GM18499 (cell line): ENCODE measurements around the gene POMGNT1.
"Not testable (repeated sequence)": the region's sequence is repeated elsewhere in the genome, so short reads cannot be mapped to it uniquely, and the experiment has no call there.

Experiments used
- ATAC-seq: cut with Tn5 transposase; IDR thresholded peaks from one replicate; pipeline ENCODE4 v1.9.1; 2021; ENCODE audit warnings: moderate number of reproducible peaks; ENCODE audit not compliant: insufficient read depth, unreplicated experiment

POMGNT1 gene

DNA sequence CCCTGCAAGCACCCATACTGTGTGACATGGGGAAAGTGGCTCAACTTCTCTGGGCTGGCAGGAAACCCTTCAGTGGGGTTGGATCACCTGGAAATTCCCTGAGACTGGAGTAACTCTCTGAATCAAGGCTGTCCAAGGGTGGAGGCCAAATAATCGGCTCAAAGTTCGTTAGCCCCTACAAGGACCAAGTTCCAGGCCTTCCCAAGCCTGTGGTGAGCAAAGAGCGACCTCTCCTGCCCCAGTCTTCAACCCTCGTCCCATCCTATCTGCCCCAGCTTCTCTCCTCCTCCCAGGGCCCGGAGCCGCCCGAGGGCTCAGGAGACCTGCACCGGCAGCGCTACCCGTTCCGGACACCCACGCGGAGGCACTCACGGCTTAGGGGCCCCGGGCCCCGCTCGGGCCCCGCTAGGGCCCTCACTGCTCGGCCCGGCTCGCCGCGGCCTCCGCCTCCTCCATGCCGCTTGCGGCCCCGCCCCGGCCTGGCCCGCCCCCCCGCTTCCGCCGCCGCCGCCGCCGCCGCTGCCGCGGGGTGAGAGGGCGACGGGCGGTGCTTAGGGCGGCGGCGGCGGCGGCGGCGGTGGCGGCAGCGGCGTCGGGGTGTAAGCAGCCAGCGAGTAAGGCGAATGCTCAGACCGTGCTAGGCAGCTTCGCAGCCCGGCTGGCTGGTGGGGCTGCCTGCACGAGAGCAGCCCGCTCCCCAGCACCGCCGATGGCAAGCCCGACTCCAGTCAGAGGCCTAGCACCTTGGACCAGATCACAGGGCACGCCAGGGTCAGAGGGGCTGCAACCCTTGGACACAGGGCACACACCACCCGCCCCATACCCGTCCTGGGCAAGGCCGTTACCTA lies at the start of gene POMGNT1:
POMGNT1 (minus strand) TSS at position 471 of the 848 bp plus-strand sequence. CDS start 613 bp downstream, outside the sequence.
- ATAC-seq = peak; percentile 46

DNA sequence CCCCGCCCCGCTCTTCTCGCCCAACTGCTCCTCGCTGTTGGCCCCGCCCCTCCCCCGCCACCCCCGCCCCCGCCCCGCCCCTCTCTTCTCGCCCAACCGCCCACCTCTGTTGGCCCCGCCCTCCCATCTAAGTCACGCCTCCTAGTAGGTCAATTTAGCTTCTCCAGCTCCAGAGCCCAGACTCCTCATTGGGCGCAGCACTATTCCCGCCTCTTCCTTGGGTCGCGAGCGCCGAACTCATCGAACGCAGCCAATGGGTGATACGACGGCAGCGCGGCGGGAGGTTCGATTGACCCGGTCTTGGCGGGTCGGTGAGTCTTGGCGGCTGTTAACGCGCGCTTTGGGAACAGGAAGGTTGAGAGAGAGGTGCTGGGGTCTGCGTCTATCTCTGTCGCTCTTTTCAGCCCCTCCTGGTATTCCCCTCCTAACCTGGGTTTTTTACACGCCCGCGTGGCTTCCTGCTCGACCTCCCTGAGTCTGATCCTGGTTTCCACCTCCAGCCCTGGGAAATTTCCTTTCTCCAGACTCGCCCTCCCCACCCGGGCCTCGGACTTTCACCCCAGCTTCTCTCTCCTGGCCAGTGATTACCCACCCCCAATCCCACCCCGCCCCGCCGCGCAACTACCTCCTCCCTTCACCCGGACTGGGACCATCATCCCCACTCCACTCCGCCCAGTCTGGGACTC lies 49.3 kb upstream of the POMGNT1 start, which contains the start of gene RAD54L:
RAD54L (plus strand) TSS at position 328 of the 686 bp plus-strand sequence. CDS start 643 bp downstream, outside the sequence.
- ATAC-seq = peak; percentile 81

DNA sequence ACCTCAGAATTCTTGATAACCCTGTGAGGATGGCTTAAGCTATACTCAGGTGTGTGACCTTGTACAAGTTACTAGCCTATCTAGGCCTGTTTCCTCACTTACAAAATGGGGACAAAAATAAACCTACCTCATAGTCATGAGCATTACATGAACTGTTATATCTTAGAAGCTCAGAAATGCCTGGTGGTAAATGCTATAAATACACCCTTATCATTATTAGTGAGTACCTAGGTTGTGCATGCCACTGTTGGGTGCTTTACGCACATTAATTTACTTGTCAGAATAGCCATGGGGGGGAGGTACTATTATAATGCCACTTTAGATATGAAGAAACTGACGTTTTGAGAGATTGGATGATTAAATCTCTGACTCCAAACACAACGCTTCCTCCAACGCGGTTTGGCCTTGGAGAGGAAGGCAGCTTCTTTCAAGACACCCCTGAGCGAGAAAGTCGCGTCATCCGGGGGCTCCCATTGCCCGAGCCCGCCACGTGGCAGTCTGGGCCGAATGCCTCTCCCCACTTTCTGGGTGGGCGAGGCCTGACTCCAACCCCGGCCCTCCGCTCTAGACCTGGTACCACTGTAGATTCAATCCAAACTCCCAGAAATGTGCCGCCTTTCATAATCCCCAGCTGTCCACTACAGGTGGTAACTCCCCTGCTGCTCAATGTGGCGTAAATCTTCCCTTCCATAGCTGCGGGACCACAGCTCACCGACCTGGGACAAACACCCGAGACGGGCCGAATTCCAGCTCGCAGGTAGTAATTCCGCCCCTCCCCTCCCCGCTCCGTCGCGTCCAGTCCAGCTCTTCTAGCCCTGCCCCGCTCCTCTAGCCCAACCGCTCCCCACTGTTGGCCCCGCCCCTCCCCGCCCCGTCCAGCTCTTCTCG lies 48.6 kb upstream of the POMGNT1 start:
- ATAC-seq = peak; percentile 24

DNA sequence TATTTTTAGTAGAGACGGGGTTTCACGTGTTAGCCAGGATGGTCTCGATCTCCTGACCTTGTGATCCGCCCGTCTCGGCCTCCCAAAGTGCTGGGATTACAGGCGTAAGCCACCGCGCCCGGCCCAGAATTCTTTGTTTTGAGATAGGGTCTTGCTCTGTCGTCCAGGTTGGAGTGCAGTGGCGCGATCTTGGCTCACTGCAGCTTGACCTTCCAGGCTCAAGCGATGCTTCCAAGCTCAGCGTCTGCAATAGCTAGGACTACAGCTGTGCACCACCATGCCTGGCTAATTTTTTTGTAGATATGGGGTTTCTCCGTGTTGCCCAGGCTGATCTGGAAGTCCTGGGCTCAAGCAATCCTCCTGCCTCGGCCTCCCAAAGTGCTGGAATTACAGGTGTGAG lies 47.9 kb upstream of the POMGNT1 start:
- not testable (repeated sequence) for ATAC-seq

DNA sequence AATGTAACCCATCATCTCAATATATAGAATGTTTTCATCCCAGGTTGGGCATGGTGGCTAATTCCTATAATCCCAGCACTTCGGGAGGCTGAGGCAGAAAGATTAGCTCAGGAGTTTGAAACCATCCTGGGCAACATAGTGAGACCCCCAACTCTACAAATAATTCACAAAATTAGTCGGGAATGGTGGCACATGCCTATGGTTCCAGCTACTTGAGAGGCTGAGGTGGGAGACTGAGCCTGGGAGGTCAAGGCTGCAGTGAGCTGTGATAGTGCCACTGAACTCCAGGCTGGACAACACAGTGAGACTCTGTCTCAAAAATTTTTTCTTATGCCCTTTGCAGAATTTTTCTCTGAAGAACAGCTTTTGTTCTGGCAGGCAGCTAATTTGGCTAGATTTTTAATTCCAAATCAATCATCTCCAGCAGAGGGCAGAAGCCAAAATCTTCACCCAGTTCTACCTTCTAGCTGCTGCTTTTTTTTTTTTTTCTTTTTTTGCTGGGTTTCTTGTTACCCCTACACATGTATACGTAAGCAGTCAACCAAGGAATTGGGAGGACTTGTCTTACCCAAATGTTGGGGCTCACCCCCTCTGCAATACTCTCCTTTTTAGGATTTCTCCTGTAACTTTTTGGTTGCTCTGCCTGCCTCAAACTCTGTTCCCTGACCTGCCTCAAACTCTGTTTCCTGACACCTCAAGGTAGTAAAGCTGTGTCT lies 46.6 kb upstream of the POMGNT1 start:
- no peak for ATAC-seq

DNA sequence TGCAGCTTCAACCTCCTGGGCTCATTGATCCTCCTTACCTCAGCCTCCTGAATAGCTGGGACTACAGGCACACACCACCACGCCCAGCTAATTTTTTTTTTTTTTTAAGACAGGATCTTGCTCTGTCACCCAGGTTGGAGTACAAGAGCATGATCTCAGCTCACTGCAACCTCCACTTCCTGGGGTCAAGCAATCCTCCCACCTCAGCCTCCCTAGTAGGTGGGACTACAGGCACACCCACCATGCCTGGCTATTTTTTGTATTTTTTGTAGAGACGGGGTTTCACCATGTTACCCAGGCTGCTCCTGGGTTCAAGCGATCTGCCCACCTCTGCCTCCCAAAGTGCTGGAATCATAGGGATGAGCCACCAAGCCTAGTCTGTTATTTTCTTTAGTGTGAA lies 45.6 kb upstream of the POMGNT1 start:
- ATAC-seq = not testable (repeated sequence)

DNA sequence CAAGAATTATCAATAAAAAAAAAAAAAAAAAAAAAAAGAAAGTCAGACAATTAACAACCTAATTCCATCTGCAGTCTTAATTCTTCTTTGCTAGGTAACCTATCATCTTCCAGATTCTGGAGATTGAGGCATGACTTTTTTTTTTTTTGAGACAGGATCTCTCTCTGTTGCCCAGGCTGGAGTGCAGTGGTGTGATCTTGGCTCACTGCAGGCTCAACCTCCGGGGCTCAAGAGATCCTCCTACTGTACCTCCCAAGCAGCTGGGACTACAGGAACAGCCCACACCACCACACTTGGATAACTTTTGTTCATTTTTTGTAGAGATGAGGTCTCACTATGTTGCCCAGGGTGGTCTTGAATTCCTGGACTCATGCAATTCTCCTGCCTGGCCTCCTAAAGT lies 44.7 kb upstream of the POMGNT1 start:
- no peak for ATAC-seq

DNA sequence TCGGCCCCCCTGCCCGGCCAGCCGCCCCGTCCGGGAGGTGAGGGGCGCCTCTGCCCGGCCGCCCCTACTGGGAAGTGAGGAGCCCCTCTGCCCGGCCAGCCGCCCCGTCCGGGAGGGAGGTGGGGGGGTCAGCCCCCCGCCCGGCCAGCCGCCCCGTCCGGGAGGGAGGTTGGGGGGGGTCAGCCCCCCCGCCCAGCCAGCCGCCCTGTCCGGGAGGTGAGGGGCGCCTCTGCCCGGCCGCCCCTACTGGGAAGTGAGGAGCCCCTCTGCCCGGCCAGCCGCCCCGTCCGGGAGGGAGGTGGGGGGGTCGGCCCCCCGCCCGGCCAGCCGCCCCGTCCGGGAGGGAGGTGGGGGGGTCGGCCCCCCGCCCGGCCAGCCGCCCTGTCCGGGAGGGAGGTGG lies 43.5 kb upstream of the POMGNT1 start:
- ATAC-seq = not testable (repeated sequence)

DNA sequence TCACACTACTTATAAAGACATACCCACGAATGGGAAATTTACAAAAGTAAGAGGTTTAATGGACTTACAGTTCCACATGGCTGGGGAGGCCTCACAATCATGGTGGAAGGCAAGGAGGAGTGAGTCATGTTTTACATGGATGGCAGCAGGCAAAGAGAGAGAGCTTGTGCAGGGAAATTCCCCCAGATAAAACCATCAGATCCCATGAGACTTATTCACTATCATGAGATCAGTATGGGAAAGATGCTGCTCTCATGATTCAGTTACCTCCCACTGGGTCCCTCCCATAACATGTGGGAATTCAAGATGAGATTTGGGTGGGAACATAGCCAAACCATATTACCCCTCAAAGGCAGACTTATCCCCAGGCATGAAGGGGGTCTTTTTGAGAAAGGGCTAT lies 40.6 kb upstream of the POMGNT1 start:
- not testable (repeated sequence) for ATAC-seq

DNA sequence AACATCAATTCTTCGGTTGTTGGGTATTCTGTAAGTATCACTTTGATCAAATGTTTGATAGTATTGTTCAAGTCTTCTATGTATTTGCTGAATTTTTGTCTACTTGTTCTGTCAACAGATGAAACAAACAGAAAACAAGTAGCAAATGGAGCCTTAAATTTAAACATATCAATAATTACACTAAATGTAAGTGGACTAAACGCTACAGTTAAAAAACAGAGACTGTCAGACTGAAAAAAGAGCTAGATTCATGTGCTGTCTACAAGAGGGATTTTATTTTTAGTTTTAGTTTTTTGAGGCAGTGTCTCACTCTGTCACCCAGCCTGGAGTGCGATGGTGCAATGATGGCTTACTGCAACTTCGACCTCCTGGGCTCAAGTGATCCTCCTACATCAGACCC lies 38.6 kb upstream of the POMGNT1 start:
- no peak for ATAC-seq

DNA sequence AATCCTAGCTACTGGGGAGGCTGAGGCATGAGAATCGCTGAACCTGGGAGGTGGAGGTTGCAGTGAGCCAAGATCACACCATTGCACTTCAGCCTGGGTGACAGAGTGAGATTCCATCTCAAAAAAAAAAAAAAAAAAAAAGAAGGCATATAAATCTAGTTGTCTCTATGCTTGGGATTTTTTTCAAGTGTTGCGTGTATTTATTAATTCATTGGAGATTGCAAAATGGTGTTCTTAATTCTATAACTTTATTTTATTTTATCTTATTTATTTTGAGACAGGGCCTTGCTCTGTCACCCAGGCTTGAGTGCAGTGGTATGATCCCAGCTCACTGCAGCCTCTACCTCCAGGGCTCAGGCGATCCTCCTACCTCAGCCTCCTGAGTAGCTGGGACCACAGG lies 33.0 kb upstream of the POMGNT1 start:
- not testable (repeated sequence) for ATAC-seq

DNA sequence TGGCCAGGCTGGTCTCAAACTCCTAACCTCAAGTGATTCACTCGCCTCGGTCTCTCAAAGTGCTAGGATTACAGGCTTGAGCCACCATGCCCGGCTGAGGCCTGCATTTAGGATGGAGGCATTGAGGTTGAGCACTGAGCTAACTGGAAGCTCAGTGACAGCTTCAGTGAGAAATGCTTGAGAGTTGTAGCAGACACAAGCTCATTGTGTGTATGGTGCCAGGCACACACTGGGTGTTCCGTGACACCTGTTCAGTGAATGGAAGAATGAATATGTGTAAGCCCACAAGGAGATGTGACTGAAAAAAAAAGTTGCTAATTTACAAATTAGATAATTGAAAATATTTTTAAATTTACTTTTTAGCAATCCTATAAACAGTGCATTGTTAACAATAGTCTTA lies 26.7 kb upstream of the POMGNT1 start:
- ATAC-seq = no peak

DNA sequence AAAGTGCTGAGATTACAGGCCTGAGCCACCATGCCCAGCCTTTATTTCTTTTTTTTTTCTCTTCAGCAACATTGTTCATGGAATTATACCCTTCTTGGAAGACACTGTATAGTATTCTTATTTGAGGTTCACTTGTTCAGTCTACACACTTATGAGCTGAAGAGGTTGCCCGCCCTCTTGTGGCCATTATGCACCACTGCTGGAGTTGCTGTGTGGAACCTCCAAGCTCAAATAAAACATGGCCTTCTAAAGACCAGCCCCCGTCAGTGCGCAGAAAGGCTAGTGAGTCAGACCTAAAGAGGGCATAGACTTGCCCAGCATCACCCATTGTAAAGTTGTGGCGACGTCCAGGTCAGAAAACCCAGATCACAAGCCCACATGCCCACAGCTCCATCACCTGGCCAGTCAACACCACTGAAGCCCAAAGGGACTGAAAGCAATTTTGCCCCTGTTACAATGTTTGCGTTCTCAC lies 25.3 kb upstream of the POMGNT1 start:
- ATAC-seq = no peak

DNA sequence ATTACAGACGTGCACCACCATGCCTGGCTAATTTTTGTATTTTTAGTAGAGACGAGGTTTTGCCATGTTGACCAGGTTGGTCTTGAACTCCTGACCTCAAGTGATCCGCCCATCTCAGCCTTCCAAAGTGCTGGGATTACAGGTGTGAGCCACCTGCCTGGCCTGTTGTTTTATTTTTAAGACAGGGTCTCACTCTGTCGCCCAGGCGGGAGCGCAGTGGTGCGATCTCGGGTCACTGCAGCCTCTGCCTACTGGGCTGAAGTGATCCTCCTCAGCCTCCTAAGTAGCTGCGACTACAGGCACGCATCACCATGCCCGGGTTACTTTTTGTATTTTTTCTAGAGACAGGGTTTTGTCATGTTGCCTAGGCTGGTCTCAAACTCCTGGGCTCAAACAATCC lies 24.8 kb upstream of the POMGNT1 start:
- ATAC-seq = not testable (repeated sequence)

DNA sequence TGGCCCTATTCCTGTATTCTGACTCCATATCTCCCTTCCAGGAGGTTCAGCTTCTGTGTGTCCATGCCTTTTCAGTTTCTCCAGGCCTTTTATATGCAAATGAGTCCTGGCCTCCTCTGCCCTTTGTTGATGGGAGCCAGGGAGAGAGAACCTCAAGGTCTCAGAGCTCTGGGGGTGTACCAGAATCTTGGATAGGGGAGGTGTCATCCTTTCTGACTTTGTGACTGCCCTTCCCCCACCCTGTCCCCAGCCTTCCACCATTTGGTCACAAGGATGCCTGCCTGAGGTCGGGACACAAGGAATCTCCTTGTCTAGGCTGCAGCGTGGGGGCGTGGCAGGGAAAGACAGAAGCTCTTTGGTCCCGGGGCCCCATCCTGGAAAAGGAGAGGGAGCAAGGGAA lies 23.5 kb upstream of the POMGNT1 start:
- ATAC-seq = no peak

DNA sequence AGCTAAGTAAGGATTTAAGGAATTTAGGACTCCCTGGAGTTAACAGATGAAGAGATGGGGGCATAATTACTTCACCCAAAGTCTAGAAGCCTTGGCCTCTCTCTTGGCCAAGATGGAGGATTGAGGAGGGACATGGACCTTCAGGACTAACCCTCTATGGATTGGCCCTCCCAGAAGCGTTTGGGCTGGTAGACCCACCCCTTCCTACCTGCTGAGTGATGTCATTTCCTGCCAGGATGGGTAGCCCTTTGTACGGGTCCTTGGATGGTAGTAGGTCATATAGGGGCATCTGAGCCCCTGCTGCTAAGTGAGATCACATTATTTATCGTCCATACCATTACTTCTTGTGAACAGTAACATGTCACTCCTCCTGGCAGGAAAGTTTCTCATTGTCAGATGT lies 22.6 kb upstream of the POMGNT1 start:
- no peak for ATAC-seq

DNA sequence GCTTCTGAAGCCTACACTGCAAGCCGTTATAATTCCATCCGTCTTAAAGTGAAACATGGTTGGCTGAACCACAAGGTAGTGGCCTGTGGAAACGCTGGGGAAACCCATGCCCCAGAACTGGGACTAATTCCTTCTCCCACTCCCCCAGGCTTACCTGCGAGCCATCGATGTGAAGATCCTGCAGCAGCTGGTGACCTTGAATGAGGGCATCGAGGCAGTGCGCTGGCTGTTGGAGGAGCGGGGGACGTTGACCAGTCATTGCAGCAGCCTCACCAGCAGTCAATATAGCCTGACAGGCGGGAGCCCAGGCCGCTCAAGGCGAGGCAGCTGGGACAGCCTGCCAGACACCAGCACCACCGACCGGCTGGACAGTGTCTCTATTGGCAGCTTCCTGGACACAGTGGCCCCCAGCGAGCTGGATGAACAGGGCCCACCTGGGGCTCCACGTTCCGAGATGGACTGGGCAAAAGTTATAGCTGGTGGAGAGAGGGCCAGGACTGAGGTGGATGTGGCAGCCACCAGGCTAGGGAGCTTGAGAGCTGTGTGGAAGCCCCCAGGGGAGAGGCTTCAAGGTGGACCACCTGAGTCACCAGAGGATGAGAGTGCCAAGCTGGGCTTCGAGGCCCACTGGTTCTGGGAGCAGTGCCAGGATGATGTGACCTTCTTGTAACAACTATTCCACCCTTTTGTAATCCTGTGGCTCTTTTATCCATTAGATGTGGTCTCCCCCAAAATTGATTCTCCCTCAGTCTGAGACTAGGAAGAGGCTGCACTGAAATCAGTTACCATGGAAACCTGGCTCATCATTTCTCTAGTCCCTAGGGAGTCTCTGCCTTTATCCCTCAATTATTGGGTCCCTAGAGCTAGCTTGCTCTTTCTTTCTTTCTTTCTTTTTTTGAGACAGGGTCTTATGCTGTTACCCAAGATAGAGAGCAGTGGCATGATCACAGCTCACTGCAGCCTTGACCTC lies 21.6 kb upstream of the POMGNT1 start:
- no peak for ATAC-seq

DNA sequence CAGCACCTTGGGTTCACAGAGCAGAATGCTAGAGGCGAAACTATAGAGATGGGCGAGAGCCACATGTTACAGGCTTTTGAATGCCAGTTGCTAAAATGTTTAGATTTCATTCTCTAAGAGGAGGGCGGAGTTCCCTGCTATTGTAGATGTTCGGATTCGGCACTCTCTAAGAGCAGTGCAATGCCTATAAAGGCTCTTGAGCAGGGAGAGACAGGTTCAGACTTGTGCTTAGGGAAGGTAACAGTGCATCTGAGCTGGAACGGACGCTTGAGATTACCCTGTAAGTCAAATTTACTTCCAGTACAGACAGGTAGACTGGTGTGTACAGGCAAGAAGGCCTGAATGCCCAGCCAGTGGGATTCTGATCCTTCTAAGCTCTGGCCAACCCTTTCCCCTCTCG lies 20.2 kb upstream of the POMGNT1 start:
- ATAC-seq = no peak

DNA sequence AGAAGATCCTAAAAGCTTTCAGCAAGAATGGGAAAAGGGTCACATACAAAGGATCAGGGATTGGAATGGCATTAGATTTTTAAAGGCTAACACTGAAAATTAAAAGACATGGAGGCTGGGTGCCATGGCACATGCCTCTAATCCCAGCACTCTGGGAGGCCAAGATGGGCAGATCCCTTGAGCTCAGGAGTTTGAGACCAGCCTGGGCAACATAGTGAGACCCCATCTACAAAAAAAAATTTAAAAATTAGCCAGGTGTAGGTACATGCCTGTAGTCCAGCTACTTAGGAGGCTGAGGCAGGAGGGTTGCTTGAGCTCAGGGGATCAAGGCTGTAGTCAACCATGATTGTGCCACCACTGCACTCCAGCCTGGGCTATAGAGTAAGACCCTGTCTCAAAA lies 17.3 kb upstream of the POMGNT1 start:
- no peak for ATAC-seq
